ENCODE results near the gene MKX. TPM values are rescaled to one million over a fixed set of nuclear protein-coding genes. Genes with fewer than 3 reads are reported as not detected.

Gene MKX
- total RNA-seq, 1 donor from 2014 or later, result 0.80 TPM

- H3K27me3 Mint-ChIP-seq (ENCODE audit: unreplicated experiment), result no peaks in the 10 kb centered on the region
Measured at GRCh38 chr10:27713941-27714340, 31.7 kb downstream of the MKX start.

GRCh38 chr10:27710014-27710413, 35.6 kb downstream of the MKX start:
- no peaks in the 10 kb centered on the region for H3K36me3 Mint-ChIP-seq (ENCODE audit: low read depth, unreplicated experiment)
- TF ChIP-seq CTCF (IDR thresholded peaks at IDR 0.05; ENCODE audit: unreplicated experiment), result no peak
- DNase-seq (ENCODE audit: low spot score), result no peak
- peaks cover 6% of the 10 kb centered on the region for H3K4me1 Mint-ChIP-seq (ENCODE audit: unreplicated experiment)
- no peaks in the 10 kb centered on the region for H3K9me3 Mint-ChIP-seq (ENCODE audit: unreplicated experiment)
- no peak overlapping the region for H3K4me3 Mint-ChIP-seq (ENCODE audit: unreplicated experiment)
- H3K27ac Mint-ChIP-seq (ENCODE audit: unreplicated experiment), result no peak overlapping the region
- no peaks in the 10 kb centered on the region for H3K27me3 Mint-ChIP-seq (ENCODE audit: unreplicated experiment)

More at GRCh38 chr10:27713941-27714340, 31.7 kb downstream of the MKX start:
- H3K36me3 Mint-ChIP-seq (ENCODE audit: low read depth, unreplicated experiment), result no peaks in the 10 kb centered on the region
- DNase-seq (ENCODE audit: low spot score), result no peak
- no peak for TF ChIP-seq CTCF (IDR thresholded peaks at IDR 0.05; ENCODE audit: unreplicated experiment)
- no peak overlapping the region for H3K4me3 Mint-ChIP-seq (ENCODE audit: unreplicated experiment)
- H3K27ac Mint-ChIP-seq (ENCODE audit: unreplicated experiment), result no peak overlapping the region
- no peaks in the 10 kb centered on the region for H3K9me3 Mint-ChIP-seq (ENCODE audit: unreplicated experiment)
- H3K4me1 Mint-ChIP-seq (ENCODE audit: unreplicated experiment), result peaks cover 8% of the 10 kb centered on the region

GRCh38 chr10:27709304-27709703, 36.3 kb downstream of the MKX start:
- Mint-ChIP-seq H3K9me3 (ENCODE audit: unreplicated experiment) (no peaks in the 10 kb centered on the region), H3K4me3 (ENCODE audit: unreplicated experiment) (no peak overlapping the region), H3K4me1 (ENCODE audit: unreplicated experiment) (peaks cover under 1% of the 10 kb centered on the region), H3K36me3 (ENCODE audit: low read depth, unreplicated experiment) (no peaks in the 10 kb centered on the region), H3K27me3 (ENCODE audit: unreplicated experiment) (no peaks in the 10 kb centered on the region), H3K27ac (ENCODE audit: unreplicated experiment) (no peak overlapping the region)
- TF ChIP-seq CTCF (IDR thresholded peaks at IDR 0.05; ENCODE audit: unreplicated experiment), result no peak
- no peak for DNase-seq (ENCODE audit: low spot score)

GRCh38 chr10:27701938-27702537, 43.6 kb downstream of the MKX start:
- H3K36me3 Mint-ChIP-seq (ENCODE audit: low read depth, unreplicated experiment), result no peaks in the 10 kb centered on the region
- no peak overlapping the region for H3K27ac Mint-ChIP-seq (ENCODE audit: unreplicated experiment)
- no peak overlapping the region for H3K4me3 Mint-ChIP-seq (ENCODE audit: unreplicated experiment)
- no peaks in the 10 kb centered on the region for H3K27me3 Mint-ChIP-seq (ENCODE audit: unreplicated experiment)
- DNase-seq (ENCODE audit: low spot score), result no peak
- H3K9me3 Mint-ChIP-seq (ENCODE audit: unreplicated experiment), result no peaks in the 10 kb centered on the region
- peaks cover 6% of the 10 kb centered on the region for H3K4me1 Mint-ChIP-seq (ENCODE audit: unreplicated experiment)
- no peak for TF ChIP-seq CTCF (IDR thresholded peaks at IDR 0.05; ENCODE audit: unreplicated experiment)

- H3K27ac Mint-ChIP-seq (ENCODE audit: unreplicated experiment), result no peak overlapping the region
- no peak overlapping the region for H3K4me3 Mint-ChIP-seq (ENCODE audit: unreplicated experiment)
- H3K27me3 Mint-ChIP-seq (ENCODE audit: unreplicated experiment), result no peaks in the 10 kb centered on the region
- H3K4me1 Mint-ChIP-seq (ENCODE audit: unreplicated experiment), result peaks cover 6% of the 10 kb centered on the region
- DNase-seq (ENCODE audit: low spot score), result no peak
- H3K9me3 Mint-ChIP-seq (ENCODE audit: unreplicated experiment), result no peaks in the 10 kb centered on the region
- H3K36me3 Mint-ChIP-seq (ENCODE audit: low read depth, unreplicated experiment), result no peaks in the 10 kb centered on the region
- no peak for TF ChIP-seq CTCF (IDR thresholded peaks at IDR 0.05; ENCODE audit: unreplicated experiment)
Measured at GRCh38 chr10:27699776-27700175, 45.8 kb downstream of the MKX start.

Data from endothelial cell (in vitro differentiated cells).